ENCODE results near the gene SOCS3.
A peak's percentile ranks its signal among the peaks of the same experiment; 100 is the strongest.

The SOCS3 gene

GRCh38 chr17:78349891-78350642 is 9.8 kb downstream of the SOCS3 start:
- no peaks in the 10 kb centered on the region for H3K36me3 ChIP-seq (ENCODE audit: control insufficient read depth, insufficient read depth, low read length)
- H3K27me3 ChIP-seq (ENCODE audit: control insufficient read depth, insufficient read depth, low read length), result no peaks in the 10 kb centered on the region
- no peak overlapping the region for H3K27ac ChIP-seq (ENCODE audit: low read depth, low read length)
- H3K4me1 ChIP-seq (ENCODE audit: control insufficient read depth, insufficient read depth, low read length), result peaks cover 18% of the 10 kb centered on the region
- H3K9ac ChIP-seq (ENCODE audit: low read length), result no peak overlapping the region
- H3K4me3 ChIP-seq (ENCODE audit: low read length), result no peak overlapping the region

- no peaks in the 10 kb centered on the region for H3K36me3 ChIP-seq (ENCODE audit: control insufficient read depth, insufficient read depth, low read length)
- H3K27me3 ChIP-seq (ENCODE audit: control insufficient read depth, insufficient read depth, low read length), result no peaks in the 10 kb centered on the region
- no peak overlapping the region for H3K9ac ChIP-seq (ENCODE audit: low read length)
- H3K4me3 ChIP-seq (ENCODE audit: low read length), result no peak overlapping the region
- H3K27ac ChIP-seq (ENCODE audit: low read depth, low read length), result no peak overlapping the region
- peaks cover 21% of the 10 kb centered on the region for H3K4me1 ChIP-seq (ENCODE audit: control insufficient read depth, insufficient read depth, low read length)
Observed at GRCh38 chr17:78348055-78348770, 11.7 kb downstream of the SOCS3 start.

- peaks cover 27% of the 10 kb centered on the region for H3K4me1 ChIP-seq (ENCODE audit: control insufficient read depth, insufficient read depth, low read length)
Observed at GRCh38 chr17:78347453-78347852, 12.4 kb downstream of the SOCS3 start.

GRCh38 chr17:78346605-78347250 is 13.1 kb downstream of the SOCS3 start:
- H3K4me1 ChIP-seq (ENCODE audit: control insufficient read depth, insufficient read depth, low read length), result peaks cover 24% of the 10 kb centered on the region
- no peaks in the 10 kb centered on the region for H3K36me3 ChIP-seq (ENCODE audit: control insufficient read depth, insufficient read depth, low read length)
- H3K27me3 ChIP-seq (ENCODE audit: control insufficient read depth, insufficient read depth, low read length), result no peaks in the 10 kb centered on the region

More at GRCh38 chr17:78347453-78347852, 12.4 kb downstream of the SOCS3 start:
- Histone ChIP-seq H3K36me3 (ENCODE audit: control insufficient read depth, insufficient read depth, low read length) (no peaks in the 10 kb centered on the region), H3K4me3 (ENCODE audit: low read length) (no peak overlapping the region), H3K27ac (ENCODE audit: low read depth, low read length) (no peak overlapping the region), H3K27me3 (ENCODE audit: control insufficient read depth, insufficient read depth, low read length) (no peaks in the 10 kb centered on the region), H3K9ac (ENCODE audit: low read length) (no peak overlapping the region)

GRCh38 chr17:78345791-78346494 is 13.9 kb downstream of the SOCS3 start:
- no peak overlapping the region for H3K27ac ChIP-seq (ENCODE audit: low read depth, low read length)
- H3K27me3 ChIP-seq (ENCODE audit: control insufficient read depth, insufficient read depth, low read length), result no peaks in the 10 kb centered on the region
- no peaks in the 10 kb centered on the region for H3K36me3 ChIP-seq (ENCODE audit: control insufficient read depth, insufficient read depth, low read length)
- H3K9ac ChIP-seq (ENCODE audit: low read length), result no peak overlapping the region
- no peak overlapping the region for H3K4me3 ChIP-seq (ENCODE audit: low read length)
- H3K4me1 ChIP-seq (ENCODE audit: control insufficient read depth, insufficient read depth, low read length), result peaks cover 18% of the 10 kb centered on the region

More at GRCh38 chr17:78346605-78347250, 13.1 kb downstream of the SOCS3 start:
- Histone ChIP-seq H3K4me3 (ENCODE audit: low read length) (no peak overlapping the region), H3K27ac (ENCODE audit: low read depth, low read length) (no peak overlapping the region), H3K9ac (ENCODE audit: low read length) (no peak overlapping the region)

DNA sequence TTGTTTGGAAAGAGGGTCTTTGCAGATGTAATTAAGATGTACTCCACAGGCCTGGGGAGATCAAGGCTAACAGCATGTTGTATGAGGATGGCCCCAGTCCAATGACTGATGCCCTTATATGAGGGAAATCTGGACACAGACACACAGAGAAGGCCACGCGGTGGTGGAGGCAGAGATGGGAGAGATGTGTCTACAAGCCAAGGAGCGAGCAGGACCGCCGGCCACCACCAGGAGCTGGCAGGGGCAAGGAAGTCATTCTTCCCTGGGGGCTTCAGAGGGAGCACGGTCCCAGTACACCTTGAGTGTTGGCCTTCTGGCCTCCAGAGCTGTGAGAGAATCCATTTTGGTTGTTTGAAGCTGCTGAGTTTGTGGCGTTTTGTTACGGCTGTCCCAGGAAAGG is 14.7 kb downstream of the SOCS3 start:
- no peaks in the 10 kb centered on the region for H3K27me3 ChIP-seq (ENCODE audit: control insufficient read depth, insufficient read depth, low read length)
- no peak overlapping the region for H3K9ac ChIP-seq (ENCODE audit: low read length)
- H3K4me1 ChIP-seq (ENCODE audit: control insufficient read depth, insufficient read depth, low read length), result peaks cover 18% of the 10 kb centered on the region
- no peaks in the 10 kb centered on the region for H3K36me3 ChIP-seq (ENCODE audit: control insufficient read depth, insufficient read depth, low read length)
- H3K4me3 ChIP-seq (ENCODE audit: low read length), result no peak overlapping the region
- no peak overlapping the region for H3K27ac ChIP-seq (ENCODE audit: low read depth, low read length)

- H3K4me1 ChIP-seq (ENCODE audit: control insufficient read depth, insufficient read depth, low read length), result peaks cover 18% of the 10 kb centered on the region
Observed at GRCh38 chr17:78344666-78345065, 15.2 kb downstream of the SOCS3 start.

GRCh38 chr17:78343543-78344201 is 16.2 kb downstream of the SOCS3 start:
- H3K27me3 ChIP-seq (ENCODE audit: control insufficient read depth, insufficient read depth, low read length), result no peaks in the 10 kb centered on the region
- H3K9ac ChIP-seq (ENCODE audit: low read length), result peak overlapping the region; percentile 22
- H3K27ac ChIP-seq (ENCODE audit: low read depth, low read length), result peak overlapping the region; percentile 96
- H3K4me1 ChIP-seq (ENCODE audit: control insufficient read depth, insufficient read depth, low read length), result peaks cover 18% of the 10 kb centered on the region
- no peak overlapping the region for H3K4me3 ChIP-seq (ENCODE audit: low read length)
- no peaks in the 10 kb centered on the region for H3K36me3 ChIP-seq (ENCODE audit: control insufficient read depth, insufficient read depth, low read length)

More at GRCh38 chr17:78344666-78345065, 15.2 kb downstream of the SOCS3 start:
- no peaks in the 10 kb centered on the region for H3K27me3 ChIP-seq (ENCODE audit: control insufficient read depth, insufficient read depth, low read length)
- no peak overlapping the region for H3K27ac ChIP-seq (ENCODE audit: low read depth, low read length)
- H3K9ac ChIP-seq (ENCODE audit: low read length), result no peak overlapping the region
- H3K36me3 ChIP-seq (ENCODE audit: control insufficient read depth, insufficient read depth, low read length), result no peaks in the 10 kb centered on the region
- no peak overlapping the region for H3K4me3 ChIP-seq (ENCODE audit: low read length)

DNA sequence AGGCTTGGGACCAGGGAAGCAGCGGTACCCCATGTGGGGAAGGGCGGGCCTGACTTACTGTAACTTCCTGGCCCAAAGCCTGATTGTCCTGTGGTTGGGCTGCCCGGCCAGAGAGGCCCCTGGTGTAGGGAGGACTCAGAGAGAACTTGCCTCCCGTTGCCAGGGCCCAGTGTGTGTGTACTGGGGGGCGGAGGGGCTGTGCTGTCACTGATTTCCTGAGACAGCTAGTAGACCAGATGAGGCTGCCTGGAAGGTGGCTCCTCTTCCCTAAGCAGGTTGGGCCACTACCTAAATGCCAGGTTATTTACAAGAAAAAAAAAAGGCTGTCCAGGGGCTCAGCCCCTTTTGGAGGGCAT is 16.7 kb downstream of the SOCS3 start:
- Histone ChIP-seq H3K9ac (ENCODE audit: low read length) (no peak overlapping the region), H3K4me1 (ENCODE audit: control insufficient read depth, insufficient read depth, low read length) (peaks cover 18% of the 10 kb centered on the region), H3K36me3 (ENCODE audit: control insufficient read depth, insufficient read depth, low read length) (no peaks in the 10 kb centered on the region), H3K4me3 (ENCODE audit: low read length) (no peak overlapping the region), H3K27me3 (ENCODE audit: control insufficient read depth, insufficient read depth, low read length) (no peaks in the 10 kb centered on the region), H3K27ac (ENCODE audit: low read depth, low read length) (peak overlapping the region; percentile 96)

DNA sequence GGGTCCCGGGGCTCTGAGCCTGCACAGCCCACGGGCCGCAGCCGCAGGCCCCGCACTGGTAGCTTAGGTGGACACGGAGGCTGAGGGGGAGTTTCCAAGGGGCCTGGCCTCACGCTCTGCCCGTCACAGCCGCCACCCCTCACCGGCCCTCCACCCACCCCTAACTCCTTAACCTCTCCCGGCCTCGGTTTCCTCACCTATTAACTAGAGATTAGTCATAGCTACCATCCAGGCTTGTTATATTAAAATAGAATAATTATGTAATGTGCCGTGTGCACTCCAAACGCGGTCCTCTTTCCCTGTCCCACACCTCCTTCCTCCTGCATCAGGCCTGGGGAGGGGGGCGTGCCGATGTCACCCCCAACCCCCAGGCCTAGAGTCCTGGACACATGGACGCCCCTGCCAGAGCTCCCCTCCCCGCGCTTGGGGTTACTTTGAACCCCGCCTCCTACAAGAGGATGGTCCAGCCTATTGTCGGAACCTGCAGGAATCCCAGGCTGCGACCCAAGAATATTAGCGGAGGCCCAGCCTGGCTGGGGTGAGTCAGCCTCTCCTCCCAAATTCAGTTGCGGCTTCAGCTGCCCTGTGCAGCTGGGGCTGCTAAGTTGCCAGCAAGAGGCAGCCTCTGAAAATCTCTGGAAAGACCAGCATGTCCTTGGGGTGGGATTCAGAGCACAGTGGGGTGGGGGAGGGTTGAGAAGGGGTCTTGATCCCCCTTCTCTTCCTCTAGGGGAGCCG is 17.3 kb downstream of the SOCS3 start:
- Histone ChIP-seq H3K4me3 (ENCODE audit: low read length) (peak overlapping the region; percentile 53), H3K36me3 (ENCODE audit: control insufficient read depth, insufficient read depth, low read length) (no peaks in the 10 kb centered on the region), H3K4me1 (ENCODE audit: control insufficient read depth, insufficient read depth, low read length) (peaks cover 18% of the 10 kb centered on the region), H3K9ac (ENCODE audit: low read length) (no peak overlapping the region), H3K27me3 (ENCODE audit: control insufficient read depth, insufficient read depth, low read length) (no peaks in the 10 kb centered on the region), H3K27ac (ENCODE audit: low read depth, low read length) (peak overlapping the region; percentile 96)

All from rectal smooth muscle tissue (tissue), 1 donor.